Calu3 (cell line): Measurements from ENCODE around the gene MBNL2. TPM values are rescaled to one million over a fixed set of nuclear protein-coding genes. Genes with fewer than 3 reads are reported as not detected.

Source experiments
- BruUV-seq: library from RNA; stranded (reverse); fragments of 400-500 nt; replicated peaks from 2 replicates; lab custom pipeline; 2021; lab: Mats Ljungman, UMichigan
- CTCF ChIA-PET: fragments of 300-600 bp; sonication (Branson Sonifier 250); formaldehyde crosslinking; loops from one replicate; lab custom pipeline; 2022; ENCODE audit warnings: antibody characterized with exemption; lab: Charles Lee
- DNase-seq: peaks from one replicate; pipeline ENCODE4 v3.0.0; 2022
- H3K27ac Mint-ChIP-seq: one replicate; pipeline ENCODE4 v1.8.0; 2022; ENCODE audit warnings: mixed read lengths; ENCODE audit not compliant: unreplicated experiment
- H3K27me3 Mint-ChIP-seq: one replicate; pipeline ENCODE4 v1.8.0; 2022; ENCODE audit warnings: mixed read lengths; ENCODE audit not compliant: unreplicated experiment
- H3K36me3 Mint-ChIP-seq: one replicate; pipeline ENCODE4 v1.8.0; 2022; ENCODE audit warnings: mild to moderate bottlenecking, moderate library complexity, mixed read lengths; ENCODE audit not compliant: insufficient read depth, unreplicated experiment
- H3K4me1 Mint-ChIP-seq: one replicate; pipeline ENCODE4 v1.8.0; 2022; ENCODE audit warnings: mild to moderate bottlenecking, low read depth, mixed read lengths; ENCODE audit not compliant: unreplicated experiment
- H3K4me3 Mint-ChIP-seq: one replicate; pipeline ENCODE4 v1.8.0; 2022; ENCODE audit warnings: mild to moderate bottlenecking, low read depth, moderate library complexity, mixed read lengths; ENCODE audit not compliant: unreplicated experiment
- H3K9me3 Mint-ChIP-seq: one replicate; pipeline ENCODE4 v1.8.0; 2022; ENCODE audit warnings: low read depth, mixed read lengths; ENCODE audit not compliant: unreplicated experiment
- CTCF ChIP-seq: fragments of 200-600 bp; IDR thresholded peaks from one replicate; pipeline ENCODE4 v1.8.0; 2022; ENCODE audit warnings: antibody characterized with exemption; ENCODE audit not compliant: unreplicated experiment
- intact Hi-C: fragments of 100-400 bp; cut with micrococcal nuclease; formaldehyde crosslinking; loops from one replicate; pipeline ENCODE4 v1.10.0; 2022; ENCODE audit not compliant: unreplicated experiment
- total RNA-seq: library from RNA; stranded (reverse); gene quantifications from 2 replicates; pipeline ENCODE4 v1.2.3, GENCODE V29; 2022

Gene MBNL2
- total RNA-seq, 1 experiment from 2014 or later = 37.1 TPM

- BruUV-seq = no TSS peak
These were observed 185.4 kb downstream of the MBNL2 start for GRCh38 chr13:97407540-97407939.

GRCh38 chr13:97408938-97409337 is 186.8 kb downstream of the MBNL2 start:
- DNase-seq = no peak
- no peaks in the 10 kb centered on the region for H3K4me1 Mint-ChIP-seq
- H3K36me3 Mint-ChIP-seq = no peaks in the 10 kb centered on the region
- CTCF ChIA-PET = no interaction called here
- intact Hi-C loops = no loop called here
- no peak overlapping the region for H3K27ac Mint-ChIP-seq
- no peaks in the 10 kb centered on the region for H3K27me3 Mint-ChIP-seq
- no peak for TF ChIP-seq CTCF
- no TSS peak for BruUV-seq
- no peak overlapping the region for H3K4me3 Mint-ChIP-seq
- no peaks in the 10 kb centered on the region for H3K9me3 Mint-ChIP-seq

More at GRCh38 chr13:97407540-97407939, 185.4 kb downstream of the MBNL2 start:
- no peak overlapping the region for H3K27ac Mint-ChIP-seq
- no peak for DNase-seq
- intact Hi-C loops = no loop called here
- TF ChIP-seq CTCF = no peak
- H3K4me1 Mint-ChIP-seq = no peaks in the 10 kb centered on the region
- H3K4me3 Mint-ChIP-seq = no peak overlapping the region
- H3K36me3 Mint-ChIP-seq = no peaks in the 10 kb centered on the region
- CTCF ChIA-PET = no interaction called here
- H3K27me3 Mint-ChIP-seq = no peaks in the 10 kb centered on the region
- no peaks in the 10 kb centered on the region for H3K9me3 Mint-ChIP-seq

- H3K27ac Mint-ChIP-seq = no peak overlapping the region
- no peaks in the 10 kb centered on the region for H3K27me3 Mint-ChIP-seq
- H3K4me1 Mint-ChIP-seq = no peaks in the 10 kb centered on the region
- intact Hi-C loops = no loop called here
- no peak for TF ChIP-seq CTCF
- CTCF ChIA-PET = no interaction called here
- no peaks in the 10 kb centered on the region for H3K9me3 Mint-ChIP-seq
- no peaks in the 10 kb centered on the region for H3K36me3 Mint-ChIP-seq
- no TSS peak for BruUV-seq
- no peak for DNase-seq
- H3K4me3 Mint-ChIP-seq = no peak overlapping the region
These were observed 189.9 kb downstream of the MBNL2 start for GRCh38 chr13:97411984-97412383.

- no peak for DNase-seq
- no peak overlapping the region for H3K4me3 Mint-ChIP-seq
- CTCF ChIA-PET = no interaction called here
- no peaks in the 10 kb centered on the region for H3K4me1 Mint-ChIP-seq
- H3K27me3 Mint-ChIP-seq = no peaks in the 10 kb centered on the region
- TF ChIP-seq CTCF = no peak
- no TSS peak for BruUV-seq
- intact Hi-C loops = no loop called here
- H3K36me3 Mint-ChIP-seq = no peaks in the 10 kb centered on the region
- H3K27ac Mint-ChIP-seq = no peak overlapping the region
- H3K9me3 Mint-ChIP-seq = no peaks in the 10 kb centered on the region
These were observed 191.6 kb downstream of the MBNL2 start for GRCh38 chr13:97413694-97414093.
